ENCODE results near the gene CPPED1. TPM values are rescaled to one million over a fixed set of nuclear protein-coding genes. Genes with fewer than 3 reads are reported as not detected.

The CPPED1 gene
- total RNA-seq, 1 experiment from 2014 or later: 7.7 TPM

DNA sequence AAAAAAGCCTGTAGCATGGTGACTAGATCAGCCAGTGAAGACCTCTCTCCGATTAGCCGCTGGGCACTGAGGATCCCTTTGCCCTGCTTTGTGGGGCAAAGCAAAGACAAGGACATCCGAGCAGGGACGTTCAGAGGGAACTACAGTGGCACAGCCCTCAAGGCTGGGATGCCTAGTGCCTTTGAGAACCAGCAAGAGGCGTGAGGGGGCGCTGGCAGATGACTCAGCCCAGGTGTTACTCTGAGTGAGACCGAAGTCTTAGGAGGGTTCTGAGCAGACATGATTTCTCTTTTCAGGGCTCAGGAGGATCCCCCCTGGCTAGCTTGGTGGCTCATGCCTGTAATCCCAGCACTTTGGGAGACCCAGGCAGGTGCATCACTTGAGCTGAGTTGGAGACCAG, 178.6 kb downstream of the CPPED1 start:
- Histone ChIP-seq H3K27ac (ENCODE audit: low read length) (no peak overlapping the region), H3K9ac (ENCODE audit: low read length) (no peak overlapping the region), H3K4me2 (ENCODE audit: low read length) (no peak overlapping the region), H3K36me3 (ENCODE audit: low read depth, low read length) (no peaks in the 10 kb centered on the region), H3K79me2 (ENCODE audit: low read length) (no peaks in the 10 kb centered on the region), H3K27me3 (ENCODE audit: low read length) (no peaks in the 10 kb centered on the region), H4K20me1 (ENCODE audit: low read length) (no peaks in the 10 kb centered on the region), H3F3A (ENCODE audit: low read length, unreplicated experiment) (no peaks in the 10 kb centered on the region), H3K9me2 (replicated peaks; ENCODE audit: low read length) (no peaks in the 10 kb centered on the region), H3K9me3 (ENCODE audit: low read length) (no peaks in the 10 kb centered on the region), H3K4me1 (ENCODE audit: insufficient read depth, low read length) (no peaks in the 10 kb centered on the region), H3K4me3 (ENCODE audit: low read length) (no peak overlapping the region), H2AFZ (ENCODE audit: low read length) (no peak overlapping the region)
- ATAC-seq (no peak), DNase-seq (no peak)
- intact Hi-C loops (cut with micrococcal nuclease): no loop called here
- TF ChIP-seq EZH2 (IDR thresholded peaks at IDR 0.05; ENCODE audit: low read length, unreplicated experiment) (no peak), EZH2phosphoT487 (IDR thresholded peaks at IDR 0.05; ENCODE audit: borderline replicate concordance, low read length) (no peak)
- TF ChIP-seq, protein P1, sequence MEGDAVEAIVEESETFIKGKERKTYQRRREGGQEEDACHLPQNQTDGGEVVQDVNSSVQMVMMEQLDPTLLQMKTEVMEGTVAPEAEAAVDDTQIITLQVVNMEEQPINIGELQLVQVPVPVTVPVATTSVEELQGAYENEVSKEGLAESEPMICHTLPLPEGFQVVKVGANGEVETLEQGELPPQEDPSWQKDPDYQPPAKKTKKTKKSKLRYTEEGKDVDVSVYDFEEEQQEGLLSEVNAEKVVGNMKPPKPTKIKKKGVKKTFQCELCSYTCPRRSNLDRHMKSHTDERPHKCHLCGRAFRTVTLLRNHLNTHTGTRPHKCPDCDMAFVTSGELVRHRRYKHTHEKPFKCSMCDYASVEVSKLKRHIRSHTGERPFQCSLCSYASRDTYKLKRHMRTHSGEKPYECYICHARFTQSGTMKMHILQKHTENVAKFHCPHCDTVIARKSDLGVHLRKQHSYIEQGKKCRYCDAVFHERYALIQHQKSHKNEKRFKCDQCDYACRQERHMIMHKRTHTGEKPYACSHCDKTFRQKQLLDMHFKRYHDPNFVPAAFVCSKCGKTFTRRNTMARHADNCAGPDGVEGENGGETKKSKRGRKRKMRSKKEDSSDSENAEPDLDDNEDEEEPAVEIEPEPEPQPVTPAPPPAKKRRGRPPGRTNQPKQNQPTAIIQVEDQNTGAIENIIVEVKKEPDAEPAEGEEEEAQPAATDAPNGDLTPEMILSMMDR (conservative IDR thresholded peaks at IDR 0.05; ENCODE audit: low read depth, low read length): no peak
- ChIA-PET CTCF (no interaction called here), POLR2A (ENCODE audit: unreplicated experiment) (no interaction called here)
- BruUV-seq (replicated peaks): no TSS peak

DNA sequence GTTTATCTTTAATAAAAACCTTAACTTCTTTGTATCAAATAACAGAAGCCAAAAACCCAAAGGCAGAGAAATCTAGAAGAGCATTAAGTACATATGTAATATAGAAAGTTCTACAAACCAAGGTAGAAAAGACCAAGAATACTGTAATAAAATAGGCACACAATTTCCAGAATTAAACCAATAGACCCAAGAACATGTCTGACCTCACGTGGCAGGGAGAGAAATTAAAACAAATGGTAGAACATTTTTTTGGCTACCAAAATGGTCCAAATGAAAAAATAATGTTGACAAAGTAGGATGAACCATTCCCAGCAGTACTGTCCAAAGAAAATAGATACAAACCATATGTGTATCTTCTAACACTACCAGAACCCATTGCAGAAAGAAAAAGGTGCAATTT, 183.5 kb downstream of the CPPED1 start:
- Histone ChIP-seq H3K4me1 (ENCODE audit: insufficient read depth, low read length) (no peaks in the 10 kb centered on the region), H3K9me2 (replicated peaks; ENCODE audit: low read length) (no peaks in the 10 kb centered on the region), H3K9ac (ENCODE audit: low read length) (no peak overlapping the region), H3K4me2 (ENCODE audit: low read length) (no peak overlapping the region), H3K4me3 (ENCODE audit: low read length) (no peak overlapping the region), H3K27me3 (ENCODE audit: low read length) (no peaks in the 10 kb centered on the region), H2AFZ (ENCODE audit: low read length) (no peak overlapping the region), H3F3A (ENCODE audit: low read length, unreplicated experiment) (no peaks in the 10 kb centered on the region), H3K27ac (ENCODE audit: low read length) (no peak overlapping the region), H3K36me3 (ENCODE audit: low read depth, low read length) (no peaks in the 10 kb centered on the region), H3K79me2 (ENCODE audit: low read length) (no peaks in the 10 kb centered on the region), H4K20me1 (ENCODE audit: low read length) (no peaks in the 10 kb centered on the region), H3K9me3 (ENCODE audit: low read length) (no peaks in the 10 kb centered on the region)
- TF ChIP-seq, protein P1 (conservative IDR thresholded peaks at IDR 0.05; ENCODE audit: low read depth, low read length): no peak
- TF ChIP-seq EZH2 (IDR thresholded peaks at IDR 0.05; ENCODE audit: low read length, unreplicated experiment): no peak
- no peak for TF ChIP-seq EZH2phosphoT487 (IDR thresholded peaks at IDR 0.05; ENCODE audit: borderline replicate concordance, low read length)
- ChIA-PET CTCF (no interaction called here), POLR2A (ENCODE audit: unreplicated experiment) (no interaction called here)
- BruUV-seq (replicated peaks): no TSS peak
- no peak for DNase-seq
- intact Hi-C loops (cut with micrococcal nuclease): no loop called here
- ATAC-seq: no peak

DNA sequence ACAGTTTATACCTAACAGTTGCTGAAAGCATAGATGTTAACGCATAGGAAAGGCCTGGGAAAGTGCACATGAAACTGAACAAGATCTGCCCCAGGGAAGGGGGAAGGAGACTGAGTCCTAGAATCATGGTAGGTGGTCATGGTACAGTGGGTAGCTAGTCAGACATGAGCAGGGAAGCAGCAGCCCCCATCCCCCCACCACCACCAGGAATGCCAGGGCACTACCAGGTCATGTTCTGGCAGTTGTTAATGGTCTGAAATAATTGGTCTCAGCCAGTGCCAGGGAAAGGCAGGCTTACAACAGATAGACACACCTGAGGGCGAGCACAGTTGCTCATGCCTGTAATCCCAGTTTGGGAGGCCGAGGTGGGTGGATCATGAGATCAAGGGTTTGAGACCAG, 185.2 kb downstream of the CPPED1 start:
- H3K27ac ChIP-seq (ENCODE audit: low read length): no peak overlapping the region
- ChIA-PET CTCF (no interaction called here), POLR2A (ENCODE audit: unreplicated experiment) (no interaction called here)
- no peak overlapping the region for H3K4me3 ChIP-seq (ENCODE audit: low read length)
- no peak overlapping the region for H3K4me2 ChIP-seq (ENCODE audit: low read length)
- H3K4me1 ChIP-seq (ENCODE audit: insufficient read depth, low read length): peaks cover 7% of the 10 kb centered on the region
- no peak overlapping the region for H2AFZ ChIP-seq (ENCODE audit: low read length)
- no peaks in the 10 kb centered on the region for H3K9me2 ChIP-seq (replicated peaks; ENCODE audit: low read length)
- no peaks in the 10 kb centered on the region for H3K36me3 ChIP-seq (ENCODE audit: low read depth, low read length)
- intact Hi-C loops (cut with micrococcal nuclease): no loop called here
- no peak overlapping the region for H3K9ac ChIP-seq (ENCODE audit: low read length)
- DNase-seq: no peak
- no TSS peak for BruUV-seq (replicated peaks)
- no peaks in the 10 kb centered on the region for H3K79me2 ChIP-seq (ENCODE audit: low read length)
- no peaks in the 10 kb centered on the region for H3K27me3 ChIP-seq (ENCODE audit: low read length)
- H4K20me1 ChIP-seq (ENCODE audit: low read length): no peaks in the 10 kb centered on the region
- ATAC-seq: no peak
- no peaks in the 10 kb centered on the region for H3K9me3 ChIP-seq (ENCODE audit: low read length)
- H3F3A ChIP-seq (ENCODE audit: low read length, unreplicated experiment): no peaks in the 10 kb centered on the region
- TF ChIP-seq EZH2 (IDR thresholded peaks at IDR 0.05; ENCODE audit: low read length, unreplicated experiment) (no peak), EZH2phosphoT487 (IDR thresholded peaks at IDR 0.05; ENCODE audit: borderline replicate concordance, low read length) (no peak)
- TF ChIP-seq, protein P1 (conservative IDR thresholded peaks at IDR 0.05; ENCODE audit: low read depth, low read length): no peak
